HG02870 (cell line): ENCODE measurements around the gene NR3C2.
"Not testable (repeated sequence)": the region's sequence is repeated elsewhere in the genome, so short reads cannot be mapped to it uniquely, and the experiment has no call there.

Source experiments
- ATAC-seq: cut with Tn5 transposase; IDR thresholded peaks from one replicate; pipeline ENCODE4 v1.9.1; 2021; ENCODE audit warnings: mild to moderate bottlenecking, moderate library complexity; ENCODE audit not compliant: unreplicated experiment

Gene NR3C2

DNA sequence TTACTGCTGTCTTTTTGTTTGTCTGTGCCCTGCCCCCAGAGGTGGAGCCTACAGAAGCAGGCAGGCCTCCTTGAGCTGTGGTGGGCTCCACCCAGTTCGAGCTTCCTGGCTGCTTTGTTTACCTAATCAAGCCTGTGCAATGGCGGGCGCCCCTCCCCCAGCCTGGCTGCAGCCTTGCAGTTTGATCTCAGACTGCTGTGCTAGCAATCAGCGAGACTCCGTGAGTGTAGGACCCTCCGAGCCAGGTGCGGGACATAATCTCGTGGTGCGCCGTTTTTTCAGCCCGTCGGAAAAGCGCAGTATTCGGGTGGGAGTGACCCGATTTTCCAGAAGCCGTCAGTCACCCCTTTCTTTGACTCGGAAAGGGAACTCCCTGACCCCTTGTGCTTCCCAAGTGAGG is 118.9 kb downstream of the NR3C2 start:
- not testable (repeated sequence) for ATAC-seq

DNA sequence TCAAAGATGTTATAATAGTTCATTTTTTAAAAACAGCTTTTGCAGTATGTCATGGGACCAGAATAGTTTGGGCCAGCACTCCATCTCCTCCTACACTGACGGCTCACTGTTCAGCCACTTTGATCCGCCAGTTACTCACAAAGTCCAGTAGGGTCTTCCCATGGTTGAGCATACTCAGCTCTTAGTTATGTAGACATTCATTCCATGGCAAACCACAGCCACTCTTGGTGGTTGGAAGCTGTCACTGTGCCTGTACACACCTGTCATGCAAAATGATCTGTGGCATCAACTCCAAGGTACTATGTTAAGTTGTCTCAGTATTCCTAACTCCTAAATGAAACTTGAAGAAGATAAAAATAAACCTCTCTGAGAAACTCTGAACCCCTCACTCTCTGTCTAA is 127.2 kb downstream of the NR3C2 start:
- no peak for ATAC-seq

DNA sequence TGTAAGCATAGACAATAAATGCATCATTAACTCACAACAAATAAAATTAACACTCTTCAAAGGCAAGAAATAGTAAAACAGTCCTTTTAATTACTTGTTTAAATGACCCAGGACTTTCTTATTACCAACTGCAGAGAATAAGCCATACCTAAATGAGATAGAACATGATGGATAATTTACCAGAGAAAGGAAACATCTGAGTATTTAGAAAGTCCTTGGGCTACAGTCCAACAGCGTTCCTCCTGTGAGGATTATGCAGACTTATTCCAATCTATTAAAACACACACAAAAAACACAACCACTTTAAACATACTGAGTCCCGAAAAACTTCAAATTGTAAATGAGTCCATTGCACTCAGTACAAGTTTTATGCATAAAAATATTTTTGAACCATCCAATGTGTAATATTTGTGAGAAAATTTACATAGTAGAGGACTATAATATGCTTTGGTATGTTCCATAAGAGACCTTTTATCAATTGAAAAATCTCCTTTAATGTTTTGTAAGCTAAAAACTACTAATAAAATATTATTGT is 129.2 kb downstream of the NR3C2 start:
- ATAC-seq, result no peak

DNA sequence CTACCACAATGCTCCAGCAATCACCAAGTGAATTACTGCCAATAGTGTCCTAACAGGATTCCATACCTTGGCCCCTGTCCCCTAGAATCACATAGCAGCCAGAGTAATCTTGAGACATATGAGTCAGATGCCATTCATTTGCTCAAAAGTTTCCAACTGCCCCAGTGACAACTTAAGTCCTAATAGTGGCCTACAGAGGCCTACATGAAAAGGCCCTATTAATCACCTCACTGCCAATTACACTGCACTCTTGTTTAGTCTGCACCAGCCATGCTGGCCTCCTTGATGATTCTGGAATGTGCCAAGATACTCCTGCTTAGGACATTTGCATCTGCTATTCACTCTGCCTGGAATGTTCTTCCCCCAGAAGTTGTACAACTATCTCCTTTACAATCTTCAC is 130.7 kb downstream of the NR3C2 start:
- ATAC-seq, result no peak

DNA sequence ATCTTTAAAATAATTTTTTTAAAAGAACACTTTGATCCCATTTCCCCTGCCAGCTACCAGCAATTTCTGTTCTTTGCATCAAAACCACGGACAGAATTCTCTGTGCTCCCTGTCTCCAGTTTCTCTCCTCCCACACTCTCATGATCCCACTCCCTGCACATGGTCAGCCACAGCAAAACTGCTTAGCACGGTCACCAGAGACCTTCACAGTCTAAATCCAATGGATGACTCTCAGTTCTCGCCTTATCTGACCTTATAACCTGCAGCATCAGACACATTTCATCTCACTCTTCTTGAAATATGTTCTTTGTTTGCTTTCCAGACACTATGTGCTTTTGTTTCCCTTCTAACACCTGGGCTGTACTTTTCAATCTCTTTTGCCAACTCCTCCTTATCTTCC is 131.5 kb downstream of the NR3C2 start:
- no peak for ATAC-seq

DNA sequence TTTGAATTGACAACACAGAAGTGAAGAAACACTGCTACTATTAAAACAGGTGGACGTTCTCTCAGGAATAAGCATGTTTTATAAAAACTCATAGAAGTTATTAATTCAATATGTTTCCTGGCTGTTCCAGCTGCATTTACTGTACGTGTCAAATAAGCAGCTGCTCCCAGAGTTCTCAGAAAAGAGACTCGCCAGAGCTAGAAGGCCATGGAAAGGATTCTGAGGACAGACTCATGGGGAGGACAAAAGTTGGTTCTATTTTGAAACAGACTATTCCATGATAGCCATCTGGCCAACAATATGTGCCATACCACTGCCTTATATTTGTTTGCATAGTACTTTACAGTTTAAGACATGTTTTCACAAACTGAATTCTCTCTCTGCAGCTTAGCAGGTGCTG is 136.5 kb downstream of the NR3C2 start:
- no peak for ATAC-seq

DNA sequence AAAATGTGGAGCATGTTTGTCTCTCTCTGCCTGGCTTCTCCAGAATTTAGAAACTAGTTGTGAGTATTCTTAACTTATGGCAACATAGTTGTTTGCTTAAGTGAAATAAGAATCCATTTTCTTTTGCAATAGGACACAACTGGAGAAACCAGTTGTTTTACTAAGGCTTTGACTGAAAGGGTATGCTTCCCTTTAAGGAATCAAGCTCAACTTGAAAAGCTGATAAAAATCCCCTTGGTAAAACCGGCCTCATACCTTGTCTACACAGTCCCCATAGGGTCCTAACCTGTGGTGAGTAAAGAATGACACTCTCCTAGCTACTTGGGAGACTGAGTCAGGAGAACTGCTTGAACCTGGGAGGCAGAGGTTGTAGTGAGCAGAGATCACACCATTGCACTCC is 139.8 kb downstream of the NR3C2 start:
- ATAC-seq, result no peak

DNA sequence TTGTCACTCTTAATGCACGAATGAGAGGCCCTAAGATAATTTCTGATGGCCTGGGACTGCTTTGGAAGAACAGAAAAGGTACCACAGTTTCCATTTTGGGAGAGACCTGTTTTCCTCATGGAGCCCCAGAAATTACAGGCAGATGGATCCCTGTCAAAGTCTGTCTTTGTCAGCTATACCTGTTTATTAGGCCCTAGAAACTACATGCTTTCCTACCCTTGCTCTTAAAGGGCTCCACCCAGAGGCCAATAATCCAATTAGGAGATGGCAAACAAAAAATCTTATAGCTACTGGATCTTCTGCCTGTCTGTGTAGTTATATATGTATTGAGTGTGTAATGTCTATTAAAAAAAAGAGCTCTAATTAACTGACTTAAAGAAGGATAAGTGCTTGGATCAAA is 141.3 kb downstream of the NR3C2 start:
- ATAC-seq, result no peak

DNA sequence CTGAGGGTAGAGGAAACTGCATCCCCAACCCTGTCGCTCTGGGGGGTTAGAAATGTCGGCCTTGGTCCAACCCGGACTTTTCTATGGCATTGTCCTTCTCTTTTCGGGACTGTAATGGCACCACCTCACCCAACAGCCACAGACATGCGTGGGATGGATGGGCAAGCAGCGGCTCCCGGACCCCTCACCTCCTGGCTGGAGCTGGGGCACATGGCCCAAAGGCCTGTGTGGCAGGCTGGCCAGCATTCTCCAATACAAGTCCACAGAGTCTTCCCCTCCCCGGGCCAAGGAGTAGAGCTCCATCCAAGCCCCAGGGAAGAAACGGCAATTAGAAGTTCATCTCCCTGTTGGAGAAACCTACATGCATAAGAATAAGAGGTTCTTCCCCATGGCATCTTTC is 142.9 kb downstream of the NR3C2 start:
- ATAC-seq, result no peak

DNA sequence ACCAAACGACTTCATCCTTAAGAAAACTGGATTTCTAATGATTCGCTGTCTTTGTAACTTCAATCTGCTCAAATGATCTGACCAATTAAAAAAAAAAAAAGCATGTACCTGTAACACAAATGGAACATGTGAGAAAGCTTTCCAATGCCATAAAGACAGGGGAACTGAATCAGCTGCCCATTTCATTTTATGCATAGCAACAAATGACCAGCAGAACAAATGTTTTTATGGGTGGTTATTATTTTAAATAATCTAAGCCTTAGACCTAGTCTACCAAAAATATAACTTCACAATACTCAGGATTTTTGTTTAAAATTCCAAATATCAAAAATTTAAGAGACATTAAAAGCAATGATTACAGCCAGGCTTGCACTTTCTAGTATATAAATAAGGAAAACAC is 145.7 kb downstream of the NR3C2 start:
- no peak for ATAC-seq

DNA sequence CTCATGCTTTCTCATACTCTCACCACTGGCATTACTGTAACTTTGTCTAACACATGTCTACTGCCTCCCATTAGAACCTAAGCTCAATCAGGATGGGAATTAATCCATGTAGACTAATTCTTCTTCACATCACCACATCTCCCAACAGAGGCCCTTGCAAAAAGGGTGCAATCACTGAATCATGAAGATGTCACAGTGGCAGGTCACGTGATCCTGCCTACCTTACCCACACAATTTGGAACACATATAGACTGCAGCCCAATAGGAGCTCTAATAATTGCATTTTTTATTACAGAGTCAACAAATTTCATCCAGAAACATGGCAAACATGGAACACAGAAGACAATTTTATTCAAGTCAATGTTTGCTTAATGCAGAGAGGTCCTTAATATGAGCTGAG is 146.6 kb downstream of the NR3C2 start:
- ATAC-seq, result no peak

DNA sequence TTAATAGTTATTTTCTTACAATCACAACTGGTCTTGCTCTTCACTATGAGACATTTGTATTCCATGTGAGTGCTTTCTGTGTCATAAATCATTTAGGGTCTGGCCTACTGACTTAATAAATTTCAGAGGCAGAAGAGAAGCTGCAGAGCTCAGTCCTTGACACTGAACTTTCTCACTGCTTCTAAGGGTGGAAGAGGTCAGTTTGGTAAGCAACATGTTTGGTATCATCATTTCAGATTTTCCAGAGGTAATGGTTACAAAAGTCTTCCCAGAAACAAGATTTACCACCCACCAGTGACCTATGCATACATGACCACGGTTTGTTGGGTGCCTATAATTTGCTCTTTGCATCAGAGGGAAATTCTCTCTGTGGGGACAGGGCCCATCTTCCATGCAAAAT is 148.6 kb downstream of the NR3C2 start:
- ATAC-seq, result no peak

DNA sequence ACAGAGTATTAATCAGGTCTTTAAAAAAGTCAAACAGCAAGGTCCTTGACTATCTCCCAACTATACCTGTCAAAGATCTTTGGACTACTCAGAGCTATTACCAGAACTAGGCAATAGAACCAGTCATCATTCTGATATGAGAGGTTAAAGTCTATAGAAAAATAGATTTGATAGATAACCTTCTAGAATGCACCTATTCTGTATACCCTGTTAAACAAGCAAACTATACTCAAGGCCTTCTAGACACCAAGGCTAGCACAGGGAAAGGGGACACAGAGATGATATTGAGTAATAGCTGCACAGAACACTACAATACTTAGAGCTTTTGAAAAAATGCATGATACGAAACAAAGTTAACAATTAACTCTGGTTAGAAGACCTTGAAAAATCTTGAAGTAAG is 149.5 kb downstream of the NR3C2 start:
- ATAC-seq, result no peak

DNA sequence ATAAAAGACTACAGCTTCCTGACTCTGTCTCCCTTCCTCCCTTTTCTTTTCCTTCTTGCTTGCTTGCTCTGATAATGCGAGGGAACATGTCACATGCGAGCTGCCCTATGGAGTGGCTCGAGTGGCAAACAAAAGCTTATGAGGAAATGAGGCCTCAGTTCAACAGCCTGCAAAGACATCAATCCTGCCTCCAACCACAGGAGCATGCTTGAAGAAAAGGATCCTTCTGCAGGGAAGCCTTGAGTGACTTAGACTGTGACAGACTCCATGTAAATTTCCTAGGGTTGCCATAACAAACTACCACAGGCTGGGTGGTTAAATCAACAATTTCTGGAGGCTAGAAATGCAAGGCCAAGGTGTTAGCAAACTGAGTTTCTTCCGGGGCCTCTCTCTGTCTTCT is 152.5 kb downstream of the NR3C2 start:
- ATAC-seq, result no peak

DNA sequence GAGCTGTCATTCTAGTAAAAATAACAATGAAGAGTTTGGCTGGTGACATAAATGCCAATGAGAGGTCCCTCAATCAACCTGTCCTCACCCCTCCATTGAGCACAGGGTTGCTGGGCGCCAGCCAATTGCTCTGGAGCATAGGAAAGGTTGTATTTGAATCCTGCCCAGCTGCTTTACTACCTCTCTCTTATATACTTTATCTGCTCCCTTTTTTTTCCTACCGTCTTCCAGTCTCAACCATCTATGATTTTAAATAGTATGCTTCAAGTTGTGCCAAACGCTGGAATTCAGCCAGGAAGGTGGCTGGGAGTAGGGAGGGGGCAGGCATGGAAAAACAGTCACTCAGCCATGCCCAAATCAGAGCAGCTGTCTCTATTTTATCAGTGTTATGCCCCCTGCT is 153.8 kb downstream of the NR3C2 start:
- no peak for ATAC-seq

DNA sequence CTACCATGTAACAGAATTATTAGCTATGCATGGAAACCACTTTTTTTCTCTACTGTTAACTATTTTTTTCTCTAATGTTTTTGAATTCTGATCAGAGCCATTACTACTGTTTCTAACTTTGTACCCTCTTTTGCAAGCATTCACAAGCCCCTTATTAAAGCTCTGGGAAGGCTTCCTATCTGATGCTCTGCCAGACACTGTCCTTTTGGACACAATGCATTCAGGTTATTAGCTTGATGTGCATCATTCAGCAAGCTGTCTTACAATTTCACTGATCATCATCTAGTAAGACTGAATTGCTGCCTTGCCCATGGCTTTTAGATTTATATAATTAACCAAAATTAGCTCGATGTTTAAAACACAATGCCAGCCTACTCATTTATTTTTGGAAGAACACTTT is 155.1 kb downstream of the NR3C2 start:
- ATAC-seq, result no peak

DNA sequence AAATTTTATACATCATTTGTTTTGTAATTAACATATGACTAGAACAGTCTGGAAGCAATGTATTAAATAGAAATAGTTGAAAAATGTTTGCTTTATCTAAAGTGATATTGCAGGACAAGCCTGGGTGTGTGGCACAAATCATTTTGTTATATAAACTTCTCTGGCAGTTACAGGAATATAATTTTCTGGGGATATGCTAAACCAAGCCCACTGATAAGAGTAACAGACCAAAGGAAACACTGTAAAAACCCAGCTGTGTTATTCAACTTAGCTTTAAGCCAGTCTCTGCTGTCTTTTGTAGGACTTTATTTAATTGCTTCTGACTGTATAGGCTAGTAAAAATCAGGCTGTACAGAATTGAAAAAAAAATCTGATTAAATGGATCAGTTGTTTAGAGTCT is 156.2 kb downstream of the NR3C2 start:
- ATAC-seq, result no peak

DNA sequence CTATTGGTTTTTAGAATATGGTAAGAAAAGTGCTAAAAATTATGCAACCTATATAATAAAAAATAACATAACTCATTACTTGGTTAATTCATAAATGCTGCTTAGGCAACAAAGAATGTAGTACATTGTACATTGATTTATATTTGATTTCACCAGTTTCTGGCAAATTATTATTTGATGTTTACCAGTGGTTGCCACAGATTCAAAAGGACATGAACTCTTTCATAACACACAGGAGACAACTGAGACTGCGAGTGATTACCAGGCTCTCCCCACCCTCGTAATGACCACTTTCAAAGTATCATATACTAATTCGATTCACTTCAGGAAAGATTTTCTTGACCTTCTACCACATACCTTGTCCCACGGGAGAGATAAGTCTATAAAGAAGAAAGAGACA is 158.5 kb downstream of the NR3C2 start:
- ATAC-seq, result no peak

DNA sequence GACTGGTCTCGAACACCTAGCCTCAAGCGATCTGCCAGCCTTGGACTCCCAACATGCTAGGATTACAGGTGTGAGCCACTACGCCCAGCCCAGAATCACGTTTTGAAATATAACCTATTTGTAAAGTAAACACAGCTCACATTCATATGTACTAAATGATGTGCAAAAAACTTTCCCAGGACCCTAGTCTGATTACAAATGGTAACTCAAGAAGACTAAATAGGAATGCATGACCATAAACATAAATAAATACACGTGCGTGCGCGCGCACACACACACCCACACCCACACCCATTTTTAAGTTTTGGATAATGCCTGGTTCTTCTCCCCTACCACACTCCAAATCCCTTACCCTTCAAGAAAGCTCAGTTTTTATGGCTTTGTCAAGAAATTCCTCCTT is 163.9 kb downstream of the NR3C2 start:
- ATAC-seq, result no peak

DNA sequence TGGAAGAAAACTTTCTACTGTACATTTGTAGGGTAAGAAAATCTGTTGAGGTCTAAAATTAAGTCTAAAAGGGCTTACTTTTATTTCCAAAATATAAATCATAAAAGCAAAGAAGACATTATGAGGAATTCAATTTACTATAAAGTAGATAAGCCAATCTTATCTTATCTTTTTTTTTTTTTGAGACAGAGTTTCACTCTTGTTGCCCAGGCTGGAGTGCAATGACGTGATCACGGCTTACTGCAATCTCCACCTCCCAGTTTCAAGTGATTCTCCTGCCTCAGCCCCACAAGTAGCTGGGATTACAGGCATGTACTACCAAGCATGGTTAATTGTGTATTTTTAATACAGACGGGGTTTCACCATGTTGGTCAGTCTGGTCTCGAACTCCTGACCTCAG is 166.9 kb downstream of the NR3C2 start:
- ATAC-seq, result no peak

DNA sequence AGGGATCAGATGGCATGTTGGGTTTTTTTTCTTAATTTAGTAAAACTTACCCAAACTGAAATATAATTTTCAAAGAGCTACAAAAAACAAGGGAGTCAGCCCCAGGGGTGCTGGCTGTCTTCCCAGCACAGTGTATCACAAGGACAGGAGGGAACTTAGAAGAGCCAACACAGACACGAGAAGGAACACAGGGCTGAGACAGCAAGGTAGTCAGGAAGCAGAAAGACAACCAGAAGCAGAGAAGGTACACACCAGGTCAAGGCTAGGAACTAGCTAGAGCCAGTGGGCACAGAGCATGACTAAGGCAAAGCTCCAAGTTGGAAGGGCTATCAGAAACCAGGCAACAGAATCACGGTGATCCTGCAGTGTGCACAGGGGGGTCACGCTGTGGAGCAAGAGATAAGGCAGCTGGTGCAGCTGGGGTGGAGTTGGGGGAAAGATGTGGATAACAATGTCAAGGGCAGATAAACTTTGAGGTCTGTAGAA is 168.7 kb downstream of the NR3C2 start:
- no peak for ATAC-seq

DNA sequence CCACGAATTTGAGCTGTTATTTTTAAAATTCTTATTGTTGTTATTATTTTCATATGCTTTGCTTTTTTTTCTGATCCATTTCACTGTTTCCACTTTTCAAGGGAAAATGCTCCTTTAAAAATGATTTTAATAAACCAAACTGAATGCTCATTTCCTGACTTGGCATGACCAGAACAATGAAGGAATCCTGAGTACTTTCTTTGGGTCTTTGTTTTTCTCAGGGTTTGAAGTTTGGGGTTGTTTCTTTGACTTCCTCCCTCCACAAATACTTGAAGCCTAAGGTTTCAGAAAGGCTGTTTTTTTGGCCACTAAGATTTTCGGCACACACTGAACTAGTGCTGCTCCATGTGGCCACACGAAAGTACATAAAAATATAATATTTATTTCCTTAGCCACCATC is 171.0 kb downstream of the NR3C2 start:
- no peak for ATAC-seq

DNA sequence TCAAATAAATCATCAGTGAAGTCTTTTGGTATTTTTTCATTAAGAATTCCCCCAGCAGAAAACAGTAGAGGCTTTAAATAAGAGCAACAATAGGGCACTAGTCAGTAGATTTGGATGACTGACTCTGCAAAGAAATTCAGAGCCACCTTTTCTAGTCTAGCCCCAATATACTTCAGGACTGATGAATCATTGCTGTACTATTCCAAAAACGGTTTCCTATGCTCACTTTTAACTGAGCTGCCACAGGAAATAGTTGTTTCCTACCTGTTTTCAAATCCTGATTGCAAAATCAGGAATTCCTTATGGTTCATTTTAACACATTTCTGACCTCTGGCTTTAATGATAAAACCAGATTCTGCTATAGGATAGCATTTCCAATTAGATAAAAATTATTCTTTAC is 171.6 kb downstream of the NR3C2 start:
- ATAC-seq, result no peak

DNA sequence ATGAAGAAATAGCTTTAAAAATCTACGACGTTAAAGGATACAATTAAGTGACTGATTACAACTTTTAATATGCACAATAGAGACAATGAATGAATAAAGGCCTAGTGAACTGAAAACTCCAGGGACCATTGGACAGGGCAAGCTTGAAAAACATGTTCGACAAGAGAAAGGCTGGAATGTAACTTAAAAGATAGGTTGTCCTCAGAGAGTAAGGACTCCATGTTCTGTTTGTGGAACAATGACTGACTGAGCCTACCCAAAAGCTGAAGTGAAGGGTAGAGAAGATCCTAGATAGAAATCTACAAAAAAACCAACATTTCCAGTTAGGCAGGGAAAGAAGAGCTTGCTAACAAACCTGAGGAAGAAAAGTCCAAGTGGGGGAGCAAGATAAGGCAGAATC is 173.4 kb downstream of the NR3C2 start:
- ATAC-seq, result no peak
